HepG2 (cell line): ENCODE measurements around the gene LIMK2.

Experiments
- EP300 ChIP-seq, 3 experiments: sonication (generic) in 1 of 3; formaldehyde crosslinking in 1 of 3; IDR thresholded peaks; 2 replicates each; pipeline versions ENCODE4 v1.5.1 to v1.6.1; 2011 to 2020; ENCODE audit warnings: low read depth in 2 of 3, low read length in 2 of 3, borderline replicate concordance in 1 of 3, improper control_type of control experiment in 1 of 3, mild to moderate bottlenecking in 1 of 3, missing genetic modification reagents in 1 of 3, moderate library complexity in 1 of 3
- HDAC2 ChIP-seq: sonication (generic); formaldehyde crosslinking; IDR thresholded peaks from 2 replicates; pipeline ENCODE4 v1.4.0; 2020; ENCODE audit warnings: missing genetic modification reagents
- HOXA7 ChIP-seq: sonication (generic); formaldehyde crosslinking; IDR thresholded peaks from 2 replicates; pipeline ENCODE4 v1.8.1; 2022; ENCODE audit warnings: mild to moderate bottlenecking, missing genetic modification reagents, moderate library complexity
- PHF21A ChIP-seq: sonication (generic); formaldehyde crosslinking; IDR thresholded peaks from 2 replicates; pipeline ENCODE4 v1.5.0; 2020; ENCODE audit warnings: mild to moderate bottlenecking, missing genetic modification reagents
- POLR2A ChIP-seq, 2 experiments: IDR thresholded peaks; 2 replicates each; pipeline ENCODE4 v1.6.1; 2011; ENCODE audit warnings: low read depth in 2 of 2, low read length in 2 of 2, mild to moderate bottlenecking in 1 of 2, moderate library complexity in 1 of 2; ENCODE audit not compliant: insufficient read depth in 1 of 2
- TAF1 ChIP-seq: sonication (generic); formaldehyde crosslinking; IDR thresholded peaks from 2 replicates; pipeline ENCODE4 v1.4.0; 2020; ENCODE audit warnings: missing genetic modification reagents
- TEAD2 ChIP-seq: sonication (generic); formaldehyde crosslinking; IDR thresholded peaks from 2 replicates; pipeline ENCODE4 v1.9.0; 2021; ENCODE audit warnings: missing genetic modification reagents
- ZEB1 ChIP-seq: IDR thresholded peaks from 2 replicates; pipeline ENCODE4 v1.6.1; 2012; ENCODE audit warnings: mild to moderate bottlenecking, low read depth, inconsistent platforms; ENCODE audit not compliant: insufficient replicate concordance
- ZFP36 ChIP-seq: fragments of 150-350 bp; IDR thresholded peaks from 2 replicates; pipeline ENCODE4 v1.6.1; 2018; ENCODE audit warnings: borderline replicate concordance, low read length, low read depth; ENCODE audit not compliant: partially characterized antibody
- ZNF282 ChIP-seq: fragments of 450-650 bp; IDR thresholded peaks from 2 replicates; pipeline ENCODE4 v1.6.1; 2018; ENCODE audit not compliant: partially characterized antibody
- ZNF780A ChIP-seq: sonication (generic); formaldehyde crosslinking; IDR thresholded peaks from 2 replicates; pipeline ENCODE4 v1.8.0; 2022; ENCODE audit warnings: mild to moderate bottlenecking, missing genetic modification reagents, moderate library complexity

- TF ChIP-seq EP300 (IDR thresholded peaks at IDR 0.05; ENCODE audit: low read depth in 2 of 2, low read length in 2 of 2) (no peak), EP300 (CRISPR knock-in tag; IDR thresholded peaks at IDR 0.05; ENCODE audit: borderline replicate concordance) (no peak), POLR2A (IDR thresholded peaks at IDR 0.05; ENCODE audit: insufficient read depth in 1 of 2, low read depth in 2 of 2, low read length in 2 of 2) (no peak), ZFP36 (no peak), ZEB1 (no peak), HOXA7 (CRISPR knock-in tag) (no peak), ZNF282 (no peak), ZNF780A (CRISPR knock-in tag) (no peak), TAF1 (CRISPR knock-in tag) (no peak), PHF21A (CRISPR knock-in tag) (no peak), TEAD2 (no peak), HDAC2 (CRISPR knock-in tag) (no peak)
These were observed 116.5 kb downstream of the LIMK2 start for GRCh38 chr22:31328544-31328960.
